Activated T-cell treated with anti-CD3 and anti-CD28 coated beads, Interleukin-2, amount 50 U/mL, for 4 hours (primary cell): ENCODE results near the gene FLOT2. TPM values are rescaled to one million over a fixed set of nuclear protein-coding genes. Genes with fewer than 3 reads are reported as not detected.
"Not testable (repeated sequence)": the region's sequence is repeated elsewhere in the genome, so short reads cannot be mapped to it uniquely, and the experiment has no call there.

Source experiments
- ATAC-seq, 2 donors: fragments of 200-7000 bp; cut with Tn5 transposase; one replicate each; pipeline ENCODE4 v1.10.0; 2021
- DNase-seq: peaks from one replicate; pipeline ENCODE4 v3.0.0-alpha.2; 2020
- H3K27me3 Mint-ChIP-seq: one replicate; pipeline ENCODE4 v1.8.0; 2021; ENCODE audit warnings: low read depth, mixed read lengths
- H3K36me3 Mint-ChIP-seq: one replicate; pipeline ENCODE4 v1.8.0; 2022; ENCODE audit warnings: mixed read lengths; ENCODE audit not compliant: insufficient read depth
- H3K4me1 Mint-ChIP-seq: one replicate; pipeline ENCODE4 v1.8.0; 2021; ENCODE audit warnings: low read depth, mixed read lengths
- H3K4me3 Mint-ChIP-seq: one replicate; pipeline ENCODE4 v1.8.0; 2021; ENCODE audit warnings: mild to moderate bottlenecking, moderate library complexity, mixed read lengths
- H3K9me3 Mint-ChIP-seq: one replicate; pipeline ENCODE4 v1.8.0; 2021; ENCODE audit warnings: mixed read lengths
- total RNA-seq, 3 donors: library from RNA; stranded (reverse); gene quantifications; one replicate each; pipeline ENCODE4 v1.2.1, GENCODE V29; 2021

FLOT2 gene
- total RNA-seq, 3 donors from 2014 or later, result 48.3 to 62.9 (median 59.3) TPM

- no peak for ATAC-seq
- Mint-ChIP-seq H3K27me3 (no peaks in the 10 kb centered on the region), H3K4me1 (peaks cover 7% of the 10 kb centered on the region), H3K4me3 (no peak overlapping the region), H3K36me3 (peaks cover 25% of the 10 kb centered on the region), H3K9me3 (no peaks in the 10 kb centered on the region)
- DNase-seq, result no peak
These were observed 10.4 kb upstream of the FLOT2 start for GRCh38 chr17:28907709-28908475.

DNA sequence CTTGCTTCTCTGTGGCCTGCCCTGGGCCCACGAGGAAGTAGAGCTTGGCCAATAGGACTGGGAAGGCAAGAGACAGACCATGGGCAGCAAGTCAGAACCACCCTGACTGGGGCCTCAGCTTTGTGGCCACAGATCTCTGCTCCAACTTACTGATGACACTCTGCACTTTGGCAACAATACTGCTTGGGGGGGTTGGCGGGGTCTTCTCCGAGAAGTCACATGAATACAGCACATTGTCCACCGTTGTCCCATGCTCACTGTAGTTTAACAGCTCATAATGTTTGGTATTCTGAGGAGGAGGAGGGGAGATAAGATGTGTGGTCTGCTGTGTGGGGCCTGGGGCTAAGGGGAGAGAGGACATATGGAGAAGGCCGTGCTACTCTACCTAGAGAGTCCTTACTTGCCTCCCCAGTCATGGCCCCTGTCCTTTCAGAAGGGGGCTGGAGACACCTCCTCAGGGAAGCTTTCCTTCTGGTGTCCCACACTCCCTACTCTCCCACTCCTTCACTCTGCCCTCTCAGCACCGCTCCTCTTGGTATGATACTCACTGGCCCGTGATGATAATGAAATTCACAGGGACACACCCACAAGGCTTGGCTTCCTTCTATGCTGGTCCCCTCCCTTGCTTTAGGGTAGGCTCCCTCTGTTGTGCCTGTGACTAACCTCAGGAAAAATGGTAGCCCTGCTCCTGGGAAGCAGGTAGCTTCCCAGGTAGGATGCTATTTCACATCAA lies 9.3 kb upstream of the FLOT2 start:
- peaks cover 21% of the 10 kb centered on the region for H3K36me3 Mint-ChIP-seq
- no peaks in the 10 kb centered on the region for H3K27me3 Mint-ChIP-seq
- no peak overlapping the region for H3K4me3 Mint-ChIP-seq

DNA sequence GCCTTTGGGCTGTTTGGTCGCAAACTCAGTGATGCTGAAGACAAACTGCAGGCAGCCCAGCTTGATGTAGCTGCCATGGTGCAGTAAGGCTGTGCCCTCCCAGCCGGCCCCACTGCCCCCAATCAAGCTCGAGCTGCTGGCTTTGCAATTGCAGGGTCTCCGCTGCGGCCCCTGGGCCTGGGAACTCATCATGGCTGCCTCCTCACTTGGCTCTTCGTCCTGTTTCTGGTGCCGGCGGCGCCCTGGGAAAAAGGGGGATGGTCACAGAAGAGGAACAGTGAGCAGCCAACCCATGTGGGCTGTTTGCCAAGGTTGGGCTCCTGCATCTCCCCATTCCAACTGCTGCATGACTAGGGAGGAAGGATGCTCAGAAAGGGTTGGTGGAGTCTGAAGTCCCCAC lies 8.7 kb upstream of the FLOT2 start:
- ATAC-seq (no peak), DNase-seq (no peak)
- Mint-ChIP-seq H3K9me3 (no peaks in the 10 kb centered on the region), H3K4me3 (no peak overlapping the region), H3K4me1 (peaks cover 18% of the 10 kb centered on the region), H3K36me3 (peaks cover 20% of the 10 kb centered on the region), H3K27me3 (no peaks in the 10 kb centered on the region)

More for the DNA sequence above, 9.3 kb upstream of the FLOT2 start:
- no peak for DNase-seq
- Mint-ChIP-seq H3K4me1 (peaks cover 12% of the 10 kb centered on the region), H3K9me3 (no peaks in the 10 kb centered on the region)
- no peak for ATAC-seq

DNA sequence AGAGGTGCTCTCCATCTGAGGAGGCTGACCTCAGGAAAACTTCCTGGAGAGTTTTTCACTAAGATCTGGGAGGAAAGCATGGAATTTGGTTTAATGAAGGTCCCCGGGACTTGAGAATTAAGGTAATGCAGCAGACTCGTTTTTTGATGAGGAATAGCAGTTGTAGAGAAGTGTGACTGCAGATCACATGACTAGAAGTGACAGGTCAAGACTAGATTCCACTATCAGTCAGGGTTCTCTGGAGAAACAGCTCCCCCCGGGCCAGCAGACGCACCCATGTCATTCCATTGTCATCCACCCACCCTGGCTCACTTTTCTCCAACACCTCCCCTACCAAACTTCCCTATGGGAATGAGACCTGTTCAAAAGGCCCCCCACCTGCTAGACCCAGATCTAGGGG lies 7.3 kb upstream of the FLOT2 start:
- Mint-ChIP-seq H3K36me3 (peaks cover 15% of the 10 kb centered on the region), H3K27me3 (no peaks in the 10 kb centered on the region), H3K4me1 (peaks cover 27% of the 10 kb centered on the region), H3K9me3 (no peaks in the 10 kb centered on the region), H3K4me3 (no peak overlapping the region)
- ATAC-seq (no peak), DNase-seq (no peak)

DNA sequence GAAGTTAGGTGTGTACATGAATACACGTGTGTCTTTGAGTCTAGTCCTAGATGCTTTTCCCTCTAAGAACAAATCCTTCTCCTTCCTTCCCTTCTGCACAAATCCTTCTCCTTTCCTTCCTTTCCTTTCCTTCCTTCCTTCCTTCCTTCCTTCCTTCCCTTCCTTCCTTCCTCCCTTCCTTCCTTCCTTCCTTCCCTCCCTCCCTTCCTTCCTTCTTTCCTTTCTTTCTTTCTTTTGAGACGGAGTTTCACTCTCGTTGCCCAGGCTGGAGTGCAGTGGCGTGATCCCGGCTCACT lies 6.0 kb upstream of the FLOT2 start:
- H3K4me1 Mint-ChIP-seq, result peaks cover 33% of the 10 kb centered on the region
- DNase-seq, H3K9me3 Mint-ChIP-seq, H3K27me3 Mint-ChIP-seq, ATAC-seq: not testable (repeated sequence)
- H3K4me3 Mint-ChIP-seq, result peak overlapping the region; percentile 56
- H3K36me3 Mint-ChIP-seq, result peaks cover 15% of the 10 kb centered on the region

- Mint-ChIP-seq H3K9me3 (no peaks in the 10 kb centered on the region), H3K4me3 (peak within 1 kb of the TSS; percentile 92), H3K27me3 (no peaks in the 10 kb centered on the region), H3K36me3 (peaks cover 15% of the 10 kb centered on the region), H3K4me1 (peaks cover 37% of the 10 kb centered on the region)
- ATAC-seq, result peak; percentile 93 to 95
- peak; percentile 91 for DNase-seq
These were observed 5.4 kb upstream of the FLOT2 start, which contains the start of gene DHRS13 for GRCh38 chr17:28902819-28903545. TSS of gene DHRS13 (minus strand) at chr17:28903079. CDS start at chr17:28902944, 135 bp downstream.

GRCh38 chr17:28901866-28902818 lies 4.6 kb upstream of the FLOT2 start:
- Mint-ChIP-seq H3K9me3 (no peaks in the 10 kb centered on the region), H3K4me3 (peak overlapping the region; percentile 92), H3K27me3 (no peaks in the 10 kb centered on the region), H3K36me3 (peaks cover 10% of the 10 kb centered on the region), H3K4me1 (peaks cover 41% of the 10 kb centered on the region)
- peak; percentile 47 for DNase-seq
- peak; percentile 52 to 53 for ATAC-seq

DNA sequence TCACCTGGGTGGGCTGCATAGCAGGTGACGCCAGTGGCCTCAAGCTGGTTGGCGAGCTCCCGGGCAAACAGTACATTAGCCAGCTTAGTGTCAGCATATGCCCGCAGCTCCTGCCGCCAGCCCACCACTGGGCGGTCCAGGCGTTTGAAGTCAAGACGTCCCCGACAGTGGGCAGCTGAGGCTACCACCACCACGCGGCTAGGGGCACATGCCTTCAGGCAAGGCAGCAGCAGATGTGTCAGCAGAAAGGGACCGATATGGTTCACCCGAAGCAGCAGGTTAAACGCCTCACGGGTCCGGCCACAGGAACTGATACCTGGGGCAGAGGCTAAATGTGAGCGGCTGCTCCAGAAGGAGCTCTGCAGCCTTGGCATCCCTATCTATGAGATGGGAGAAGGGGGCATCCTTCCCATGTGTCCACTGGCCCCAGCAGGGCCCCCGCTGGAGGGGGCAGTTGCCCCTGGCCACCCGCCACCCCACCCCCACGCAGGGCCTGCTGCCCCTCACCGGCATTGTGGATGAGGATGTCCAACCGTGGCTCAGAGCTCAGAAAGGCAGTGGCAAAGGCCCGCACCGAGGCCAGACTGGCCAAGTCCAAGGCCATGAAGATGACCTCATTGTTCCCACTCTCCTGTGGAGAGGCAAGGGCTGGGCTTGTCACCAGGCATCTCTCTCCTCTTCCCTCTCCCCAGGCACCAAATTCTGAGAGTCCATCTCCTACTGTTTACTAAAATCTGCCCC lies 3.6 kb upstream of the FLOT2 start:
- H3K4me1 Mint-ChIP-seq, result peaks cover 49% of the 10 kb centered on the region
- H3K4me3 Mint-ChIP-seq, result peak overlapping the region; percentile 92
- peaks cover 7% of the 10 kb centered on the region for H3K36me3 Mint-ChIP-seq

GRCh38 chr17:28899212-28899815 lies 1.8 kb upstream of the FLOT2 start:
- peaks cover 7% of the 10 kb centered on the region for H3K36me3 Mint-ChIP-seq
- DNase-seq (no peak), ATAC-seq (no peak)
- H3K4me3 Mint-ChIP-seq, result peak overlapping the region; percentile 31
- H3K27me3 Mint-ChIP-seq, result no peaks in the 10 kb centered on the region
- H3K9me3 Mint-ChIP-seq, result no peaks in the 10 kb centered on the region
- peaks cover 59% of the 10 kb centered on the region for H3K4me1 Mint-ChIP-seq

More for the DNA sequence above, 3.6 kb upstream of the FLOT2 start:
- H3K9me3 Mint-ChIP-seq, result no peaks in the 10 kb centered on the region
- no peaks in the 10 kb centered on the region for H3K27me3 Mint-ChIP-seq
- no peak for DNase-seq
- ATAC-seq, result no peak

GRCh38 chr17:28898527-28898955 lies 1.0 kb upstream of the FLOT2 start:
- Mint-ChIP-seq H3K4me3 (peak overlapping the region; percentile 16), H3K9me3 (no peaks in the 10 kb centered on the region), H3K4me1 (peaks cover 63% of the 10 kb centered on the region), H3K27me3 (no peaks in the 10 kb centered on the region), H3K36me3 (peaks cover 7% of the 10 kb centered on the region)
- ATAC-seq (no peak), DNase-seq (no peak)

GRCh38 chr17:28897769-28898526 lies 415 bp upstream of the FLOT2 start:
- H3K4me3 Mint-ChIP-seq, result peak overlapping the region; percentile 91
- no peaks in the 10 kb centered on the region for H3K9me3 Mint-ChIP-seq
- no peak for ATAC-seq
- H3K27me3 Mint-ChIP-seq, result no peaks in the 10 kb centered on the region
- peak; percentile 17 for DNase-seq
- peaks cover 64% of the 10 kb centered on the region for H3K4me1 Mint-ChIP-seq
- peaks cover 7% of the 10 kb centered on the region for H3K36me3 Mint-ChIP-seq

DNA sequence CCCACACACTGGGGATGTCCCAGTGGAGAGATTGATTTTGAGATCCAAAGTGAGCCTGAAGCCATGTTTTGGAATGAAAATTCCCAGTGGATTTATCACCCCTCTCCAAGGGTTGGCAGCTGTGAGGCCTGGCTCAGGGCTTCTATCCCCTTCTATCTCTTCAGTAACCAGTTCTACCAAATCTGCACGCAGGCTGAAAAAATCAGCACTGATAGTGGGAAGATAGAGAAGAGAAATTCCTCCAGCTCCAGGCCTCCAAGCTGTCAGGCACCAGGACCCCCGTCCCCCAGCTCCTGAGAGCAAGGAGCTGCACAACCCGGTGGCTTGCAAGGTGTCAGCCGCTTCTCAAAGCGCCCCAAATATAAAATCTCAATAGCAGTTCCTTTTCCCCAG lies 1.0 kb downstream of the FLOT2 start:
- Mint-ChIP-seq H3K9me3 (no peaks in the 10 kb centered on the region), H3K4me3 (peak overlapping the region; percentile 91), H3K27me3 (no peaks in the 10 kb centered on the region), H3K36me3 (peaks cover 7% of the 10 kb centered on the region), H3K4me1 (peaks cover 67% of the 10 kb centered on the region)
- DNase-seq (no peak), ATAC-seq (no peak)
